Jurkat, Clone E6-1 (cell line): ENCODE measurements around the gene HBM.

ENCODE experiments used
- DNase-seq: peaks from one replicate; pipeline ENCODE4 v3.0.0-alpha.2; 2011; ENCODE audit warnings: low read depth, low spot score
- H3K4me3 ChIP-seq: 2 replicates; pipeline ENCODE4 v1.5.1; 2011; ENCODE audit warnings: mild to moderate bottlenecking, low read length, control low read depth, moderate library complexity

Gene HBM

DNA sequence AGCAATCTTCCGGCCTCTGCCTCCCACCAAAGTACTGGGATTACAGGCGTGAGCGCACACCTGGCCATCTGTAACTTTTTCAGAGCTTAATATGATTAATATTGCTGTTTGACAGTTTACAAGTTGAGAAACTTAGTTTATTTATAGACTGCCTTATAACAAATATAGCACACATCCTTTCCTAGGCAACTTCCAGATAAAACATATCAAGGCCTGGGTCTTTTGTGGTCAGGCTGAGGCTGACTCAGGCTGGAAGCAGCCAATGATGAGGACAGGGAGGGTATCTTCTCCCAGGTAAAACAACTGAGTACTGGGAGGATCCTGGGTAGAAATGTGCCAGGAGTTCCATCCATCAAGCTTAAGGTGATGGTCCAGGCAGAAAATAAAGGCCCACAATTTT is 47.2 kb downstream of the HBM start:
- no peak for DNase-seq

More for the DNA sequence above, 47.2 kb downstream of the HBM start:
- H3K4me3 ChIP-seq = no peak overlapping the region
